OCI-LY7 (cell line): ENCODE results near the gene LYPLA2.

Source experiments
- EZH2phosphoT487 ChIP-seq: fragments of 200-600 bp; sonication (generic); IDR thresholded peaks from 2 replicates; pipeline ENCODE4 v1.6.1; 2018; ENCODE audit warnings: low read depth, borderline replicate concordance, mild to moderate bottlenecking, mixed run types, antibody characterized with exemption, low read length, moderate library complexity, mixed read lengths
- TF ChIP-seq, protein P1 (sequence below): fragments of 200-600 bp; sonication (generic); conservative IDR thresholded peaks from 2 replicates; pipeline ENCODE4 v1.5.1; 2014; ENCODE audit warnings: mild to moderate bottlenecking, antibody characterized with exemption, low read length, moderate library complexity, mixed read lengths

DNA sequence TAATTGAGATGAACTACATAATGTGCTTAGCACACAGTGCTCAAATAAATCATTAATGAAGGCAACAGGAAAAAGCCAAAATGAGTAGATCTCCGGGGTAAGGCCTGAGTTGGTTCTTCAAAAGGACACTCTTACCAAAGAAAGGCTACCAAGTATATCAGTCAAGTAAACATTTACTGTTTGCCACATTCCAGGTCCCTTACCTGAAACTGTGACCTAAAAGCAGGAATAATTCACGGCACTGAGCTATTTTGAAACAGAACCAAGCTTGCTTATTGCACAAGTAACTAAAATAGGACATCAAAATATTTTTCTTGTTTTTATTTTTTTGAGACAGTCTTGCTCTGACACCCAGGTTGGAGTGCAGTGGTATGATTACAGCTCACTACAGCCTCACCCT lies 14.7 kb upstream of the LYPLA2 start:
- TF ChIP-seq, protein P1, sequence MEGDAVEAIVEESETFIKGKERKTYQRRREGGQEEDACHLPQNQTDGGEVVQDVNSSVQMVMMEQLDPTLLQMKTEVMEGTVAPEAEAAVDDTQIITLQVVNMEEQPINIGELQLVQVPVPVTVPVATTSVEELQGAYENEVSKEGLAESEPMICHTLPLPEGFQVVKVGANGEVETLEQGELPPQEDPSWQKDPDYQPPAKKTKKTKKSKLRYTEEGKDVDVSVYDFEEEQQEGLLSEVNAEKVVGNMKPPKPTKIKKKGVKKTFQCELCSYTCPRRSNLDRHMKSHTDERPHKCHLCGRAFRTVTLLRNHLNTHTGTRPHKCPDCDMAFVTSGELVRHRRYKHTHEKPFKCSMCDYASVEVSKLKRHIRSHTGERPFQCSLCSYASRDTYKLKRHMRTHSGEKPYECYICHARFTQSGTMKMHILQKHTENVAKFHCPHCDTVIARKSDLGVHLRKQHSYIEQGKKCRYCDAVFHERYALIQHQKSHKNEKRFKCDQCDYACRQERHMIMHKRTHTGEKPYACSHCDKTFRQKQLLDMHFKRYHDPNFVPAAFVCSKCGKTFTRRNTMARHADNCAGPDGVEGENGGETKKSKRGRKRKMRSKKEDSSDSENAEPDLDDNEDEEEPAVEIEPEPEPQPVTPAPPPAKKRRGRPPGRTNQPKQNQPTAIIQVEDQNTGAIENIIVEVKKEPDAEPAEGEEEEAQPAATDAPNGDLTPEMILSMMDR = no peak
- no peak for TF ChIP-seq EZH2phosphoT487
